Pancreas (tissue), 10 donors: ENCODE data around the gene JAM3. TPM values are rescaled to one million over a fixed set of nuclear protein-coding genes. Genes with fewer than 3 reads are reported as not detected.

Experiments
- ATAC-seq, 4 donors: fragments of 200-7000 bp; cut with Tn5 transposase; one replicate each; pipeline versions ENCODE4 v1.8.0 to v1.9.1; 2020; ENCODE audit warnings: mild to moderate bottlenecking in 4 of 4, moderate library complexity in 4 of 4
- DNase-seq, 6 donors: peaks; one replicate each; pipeline ENCODE4 v3.0.0-alpha.2; 2020
- FAIRE-seq: peaks from 2 replicates; lab custom pipeline; 2012; peaks lifted over from hg19 to GRCh38; lab: Jason Lieb, UNC
- H3K27ac ChIP-seq, 4 donors: fragments of 200-600 bp; sonication (generic); 1 replicate in 3 of 4; 2 replicates in 1 of 4; pipeline versions ENCODE4 v1.5.0 to v1.8.0; 2020
- H3K27me3 ChIP-seq, 4 donors: fragments of 200-600 bp; one replicate each; pipeline ENCODE4 v1.8.0; 2021
- H3K36me3 ChIP-seq, 3 donors: fragments of 200-600 bp; sonication (generic) in 1 of 3; one replicate each; pipeline versions ENCODE4 v1.5.0 to v1.8.0; 2020 to 2021
- H3K4me1 ChIP-seq, 3 donors: fragments of 200-600 bp; one replicate each; pipeline ENCODE4 v1.8.0; 2021
- H3K4me3 ChIP-seq, 4 donors: fragments of 200-600 bp; sonication (generic) in 2 of 4; one replicate each; pipeline versions ENCODE4 v1.5.0 to v1.8.0; 2020 to 2021
- H3K9me3 ChIP-seq, 4 donors: fragments of 200-600 bp; one replicate each; pipeline ENCODE4 v1.8.0; 2021
- WGBS, 2 donors: extraction: QIAGEN DNeasy Blood & Tissue Kit; methylation state at CpG; one replicate each; pipeline ENCODE4 v1.1.7; 2013; 5-methylcytosine and 5-hydroxymethylcytosine counted together
- intact Hi-C, 3 donors: fragments of 100-400 bp; cut with DNase I; formaldehyde crosslinking; loops; one replicate each; pipeline versions ENCODE4 v1.11.1 to v1.14.2; 2022
- polyA plus RNA-seq, 2 donors: library from polyadenylated mRNA; stranded (reverse); fragments of 200-250 nt; gene quantifications; one replicate each; pipeline ENCODE4 v1.2.3, GENCODE V29; 2013
- total RNA-seq, 6 donors: library from RNA; stranded (reverse); fragmentation: NEBNext Ultra II Directional in 4 of 6; extraction: Animal tissue kit (Norgen Biotek cat#: 25700) in 4 of 6; gene quantifications; one replicate each; pipeline versions ENCODE4 v1.2.1 to v1.2.4, GENCODE V29; 2021 to 2023
- TF ChIP-seq, protein P1 (sequence below), 4 donors: fragments of 200-600 bp; sonication (generic) in 3 of 4; IDR thresholded peaks; one replicate each; pipeline versions ENCODE4 v1.5.0 to v1.8.0; 2021; ENCODE audit warnings: antibody characterized with exemption in 4 of 4
- donor health status: healthy with polysubstance abuse.
- donor health status: DM: no; HTN: no; CAD: no; lungs with moderate emphysema.
- donor health status: DM: no; HTN: no; CAD: no.
- donor health status: control.
- donor health status: control.
- donor health status: Bipolar disorder and iron deficiency.
- donor health status: DM: yes; HTN: yes; CAD: no.
- donor health status: DM: no; HTN: no; CAD: no.
- donor health status: DM: no; HTN: no; CAD: no.
- donor health status: DM: yes; HTN: yes; CAD: no.

JAM3 gene
- total and polyA plus RNA-seq, 8 donors, result 1.7 to 11.0 (median 4.2) TPM

DNA sequence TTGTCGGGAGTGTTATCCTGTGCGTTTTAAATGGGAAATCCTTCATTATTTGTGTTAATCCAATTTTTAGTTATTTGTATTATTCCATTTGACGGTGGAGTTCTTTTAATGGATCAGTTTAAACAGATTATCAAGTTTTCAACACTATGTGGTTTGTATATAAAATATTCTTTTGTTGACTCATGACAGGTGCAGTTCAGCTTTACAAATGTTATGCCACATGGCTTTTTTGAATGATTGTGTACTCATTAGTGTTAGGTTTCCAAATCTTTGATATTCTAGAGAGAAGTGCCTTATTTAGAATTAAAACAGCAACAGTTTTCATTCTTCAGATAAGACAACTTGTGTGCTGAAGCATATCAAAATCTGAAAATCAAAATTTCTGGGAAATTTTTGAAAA, 2.4 kb downstream of the JAM3 start:
- Histone ChIP-seq H3K4me3 (no peak overlapping the region), H3K27ac (no peak overlapping the region), H3K4me1 (no peaks in the 10 kb centered on the region), H3K36me3 (no peaks in the 10 kb centered on the region), H3K27me3 (peaks cover 0 to 22% (median 3%) of the 10 kb centered on the region in 4 donors), H3K9me3 (no peaks in the 10 kb centered on the region)
- no peak for FAIRE-seq
- intact Hi-C loops, result no loop called here
- no peak for ATAC-seq
- DNase-seq, result no peak
- TF ChIP-seq, protein P1, sequence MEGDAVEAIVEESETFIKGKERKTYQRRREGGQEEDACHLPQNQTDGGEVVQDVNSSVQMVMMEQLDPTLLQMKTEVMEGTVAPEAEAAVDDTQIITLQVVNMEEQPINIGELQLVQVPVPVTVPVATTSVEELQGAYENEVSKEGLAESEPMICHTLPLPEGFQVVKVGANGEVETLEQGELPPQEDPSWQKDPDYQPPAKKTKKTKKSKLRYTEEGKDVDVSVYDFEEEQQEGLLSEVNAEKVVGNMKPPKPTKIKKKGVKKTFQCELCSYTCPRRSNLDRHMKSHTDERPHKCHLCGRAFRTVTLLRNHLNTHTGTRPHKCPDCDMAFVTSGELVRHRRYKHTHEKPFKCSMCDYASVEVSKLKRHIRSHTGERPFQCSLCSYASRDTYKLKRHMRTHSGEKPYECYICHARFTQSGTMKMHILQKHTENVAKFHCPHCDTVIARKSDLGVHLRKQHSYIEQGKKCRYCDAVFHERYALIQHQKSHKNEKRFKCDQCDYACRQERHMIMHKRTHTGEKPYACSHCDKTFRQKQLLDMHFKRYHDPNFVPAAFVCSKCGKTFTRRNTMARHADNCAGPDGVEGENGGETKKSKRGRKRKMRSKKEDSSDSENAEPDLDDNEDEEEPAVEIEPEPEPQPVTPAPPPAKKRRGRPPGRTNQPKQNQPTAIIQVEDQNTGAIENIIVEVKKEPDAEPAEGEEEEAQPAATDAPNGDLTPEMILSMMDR (IDR thresholded peaks at IDR 0.05), result no peak
- 50 to 60% methylated on average over 3 of the region's 3 CpGs for WGBS, 2 donors

DNA sequence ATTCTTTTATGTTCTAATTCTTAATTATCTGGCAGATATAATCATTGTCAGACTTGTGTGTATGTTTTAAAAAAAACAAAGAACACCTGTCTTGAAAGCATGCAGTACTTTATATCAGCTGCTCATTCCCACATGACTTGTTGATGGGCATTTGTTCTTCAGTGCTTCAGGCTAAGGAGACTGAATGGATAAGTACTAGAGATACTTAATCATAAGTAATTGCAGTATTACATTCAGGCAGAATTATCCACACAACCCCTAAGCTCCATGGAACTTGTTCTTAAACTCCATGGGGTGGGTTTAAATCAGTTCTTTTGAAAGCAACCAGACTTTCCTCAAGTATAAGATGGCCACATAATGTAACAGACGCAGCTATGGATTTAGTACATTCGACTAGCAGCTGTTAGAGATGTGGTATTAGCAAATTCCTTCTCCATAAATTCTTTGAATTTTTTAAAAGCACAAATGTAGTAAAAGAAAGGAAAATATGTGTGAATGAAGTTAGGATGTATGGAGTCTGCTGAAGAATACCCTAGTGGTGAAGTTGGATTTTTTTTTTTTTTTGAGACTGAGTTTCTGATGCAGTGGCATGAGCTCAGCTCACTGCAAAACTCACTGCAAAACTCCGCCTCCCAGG, 3.0 kb downstream of the JAM3 start:
- no peaks in the 10 kb centered on the region for H3K36me3 ChIP-seq
- H3K4me3 ChIP-seq, result no peak overlapping the region
- 71 to 79% methylated on average over 3 of the region's 3 CpGs for WGBS, 2 donors
- intact Hi-C loops, result no loop called here
- TF ChIP-seq, protein P1 (IDR thresholded peaks at IDR 0.05), result no peak
- DNase-seq (no peak), ATAC-seq (no peak), FAIRE-seq (no peak)
- no peak overlapping the region for H3K27ac ChIP-seq
- H3K4me1 ChIP-seq, result no peaks in the 10 kb centered on the region
- no peaks in the 10 kb centered on the region for H3K9me3 ChIP-seq
- peaks cover 0 to 21% (median 3%) of the 10 kb centered on the region in 4 donors for H3K27me3 ChIP-seq

DNA sequence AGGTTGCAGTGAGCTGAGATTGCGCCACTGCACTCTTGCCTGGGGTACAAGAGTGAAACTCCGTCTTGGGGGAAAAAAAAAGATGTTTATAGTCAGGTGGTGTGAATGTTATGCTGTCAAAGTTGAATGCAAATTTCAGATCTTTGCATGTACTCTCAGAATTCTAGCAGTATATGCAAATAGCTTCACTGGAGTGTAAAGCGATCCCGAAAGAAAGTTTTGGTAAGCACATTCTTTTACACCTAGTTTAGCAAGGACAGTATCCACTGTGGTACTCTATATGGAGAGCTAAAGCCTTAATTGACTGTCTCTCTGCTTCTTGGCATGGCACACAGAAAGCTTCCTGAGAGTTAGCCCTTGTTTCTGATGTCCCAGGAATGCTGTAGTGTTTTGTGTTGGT, 4.0 kb downstream of the JAM3 start:
- ATAC-seq, result no peak
- intact Hi-C loops, result no loop called here
- WGBS, 2 donors, result 65 to 75% methylated on average over 4 of the region's 4 CpGs

DNA sequence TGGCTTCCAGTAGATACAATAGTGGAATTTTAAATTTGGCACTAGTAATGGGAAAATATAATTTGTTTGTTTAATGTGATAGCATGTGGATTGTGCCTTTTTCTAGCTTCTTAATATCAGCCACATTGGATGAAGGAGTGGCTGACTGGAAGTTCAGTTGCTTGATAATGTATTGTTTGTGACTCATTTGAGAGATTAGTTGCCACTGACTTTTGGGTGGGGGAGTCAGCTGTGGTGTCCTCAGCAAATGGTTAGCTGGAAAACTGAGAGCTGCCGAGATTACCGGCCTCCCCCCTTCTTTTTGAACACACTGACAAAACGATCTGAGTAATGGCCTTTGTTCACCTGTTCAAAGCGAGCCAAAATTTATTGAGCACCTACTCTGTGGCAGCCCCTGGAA, 5.5 kb downstream of the JAM3 start:
- Histone ChIP-seq H3K4me1 (no peaks in the 10 kb centered on the region), H3K27me3 (peaks cover 0 to 6% (median 0%) of the 10 kb centered on the region in 4 donors), H3K9me3 (no peaks in the 10 kb centered on the region), H3K4me3 (no peak overlapping the region), H3K36me3 (no peaks in the 10 kb centered on the region), H3K27ac (no peak overlapping the region)
- FAIRE-seq, result no peak
- intact Hi-C loops, result no loop called here
- TF ChIP-seq, protein P1 (IDR thresholded peaks at IDR 0.05), result no peak
- WGBS, 2 donors, result 44 to 62% methylated on average over 4 of the region's 4 CpGs
- no peak for DNase-seq
- ATAC-seq, result no peak

More for the DNA sequence above, 4.0 kb downstream of the JAM3 start:
- Histone ChIP-seq H3K4me1 (no peaks in the 10 kb centered on the region), H3K9me3 (no peaks in the 10 kb centered on the region), H3K27me3 (peaks cover 0 to 12% (median 3%) of the 10 kb centered on the region in 4 donors), H3K27ac (no peak overlapping the region), H3K4me3 (no peak overlapping the region), H3K36me3 (no peaks in the 10 kb centered on the region)
- DNase-seq (no peak), FAIRE-seq (no peak)
- TF ChIP-seq, protein P1 (IDR thresholded peaks at IDR 0.05), result no peak

DNA sequence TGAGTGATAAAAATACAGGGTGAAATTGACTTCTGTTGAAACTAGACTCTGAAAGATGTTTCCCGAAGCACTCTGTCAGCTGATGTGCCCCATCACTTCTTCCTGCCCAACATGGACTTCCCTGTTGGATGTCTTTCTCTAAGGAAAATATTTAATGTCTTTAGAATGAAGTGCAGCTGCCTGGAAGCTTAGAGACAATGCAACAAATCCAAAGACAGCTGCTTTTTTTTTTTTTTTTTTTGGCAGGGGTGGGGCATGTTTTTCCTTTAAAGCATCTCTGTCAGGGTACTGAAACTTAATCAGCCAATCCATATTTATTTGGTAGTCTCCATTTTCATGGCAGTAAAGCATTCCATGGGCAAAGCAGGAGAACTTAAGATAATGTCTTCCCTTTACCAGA, 5.9 kb downstream of the JAM3 start:
- no peak overlapping the region for H3K4me3 ChIP-seq
- no peaks in the 10 kb centered on the region for H3K9me3 ChIP-seq
- 52 to 73% methylated on average over 1 of the region's 1 CpG for WGBS, 2 donors
- ATAC-seq (no peak), DNase-seq (no peak), FAIRE-seq (no peak)
- intact Hi-C loops, result no loop called here
- H3K27me3 ChIP-seq, result peaks cover 0 to 6% (median 0%) of the 10 kb centered on the region in 4 donors
- H3K4me1 ChIP-seq, result no peaks in the 10 kb centered on the region
- H3K27ac ChIP-seq, result no peak overlapping the region
- H3K36me3 ChIP-seq, result no peaks in the 10 kb centered on the region
- TF ChIP-seq, protein P1 (IDR thresholded peaks at IDR 0.05), result no peak
